Activated naive CD8-positive, alpha-beta T cell treated with anti-CD3 and anti-CD28 coated beads, Interleukin-2, amount 10 ng/mL, durations not matched to agents 7 days and 5 days (primary cell): Measurements from ENCODE around the gene NDUFA11. TPM values are rescaled to one million over a fixed set of nuclear protein-coding genes. Genes with fewer than 3 reads are reported as not detected.
"Not testable (repeated sequence)": the region's sequence is repeated elsewhere in the genome, so short reads cannot be mapped to it uniquely, and the experiment has no call there.

ENCODE experiments used
- ATAC-seq: fragments of 150-1000 bp; cut with Tn5 transposase; one replicate; pipeline ENCODE4 v1.10.0; 2021; ENCODE audit warnings: low read depth, moderate library complexity
- POLR2A ChIA-PET: fragments of 350-600 bp; sonication (Branson Sonifier 250); formaldehyde crosslinking; loops from one replicate; lab custom pipeline; 2021; ENCODE audit warnings: antibody characterized with exemption; lab: Charles Lee
- DNase-seq: peaks from one replicate; pipeline ENCODE4 v3.0.0; 2021
- H3K27ac Mint-ChIP-seq: one replicate; pipeline ENCODE4 v1.8.0; 2022; ENCODE audit warnings: mild to moderate bottlenecking, mixed read lengths
- H3K27me3 Mint-ChIP-seq: one replicate; pipeline ENCODE4 v1.8.0; 2022; ENCODE audit warnings: mild to moderate bottlenecking, moderate library complexity, mixed read lengths
- H3K36me3 Mint-ChIP-seq: one replicate; pipeline ENCODE4 v1.8.0; 2021; ENCODE audit warnings: mild to moderate bottlenecking, mixed read lengths
- H3K4me1 Mint-ChIP-seq: one replicate; pipeline ENCODE4 v1.8.0; 2021; ENCODE audit warnings: mixed read lengths
- H3K4me3 Mint-ChIP-seq: one replicate; pipeline ENCODE4 v1.8.0; 2022; ENCODE audit warnings: mild to moderate bottlenecking, moderate library complexity, mixed read lengths
- H3K9me3 Mint-ChIP-seq: one replicate; pipeline ENCODE4 v1.8.0; 2021; ENCODE audit warnings: mixed read lengths
- total RNA-seq, 2 experiments: library from RNA; stranded (reverse); gene quantifications; one replicate each; pipeline ENCODE4 v1.2.3, GENCODE V29; 2021

The NDUFA11 gene
- total RNA-seq, 2 experiments from 2014 or later = 187 to 193 TPM

- not testable (repeated sequence) for ATAC-seq, H3K36me3 Mint-ChIP-seq, H3K27ac Mint-ChIP-seq, H3K4me1 Mint-ChIP-seq, H3K9me3 Mint-ChIP-seq, DNase-seq, H3K4me3 Mint-ChIP-seq
- H3K27me3 Mint-ChIP-seq = peaks cover 18% of the 10 kb centered on the region
- POLR2A ChIA-PET = interaction anchor here (0.5 kb wide), 1 partner anchor 149 kb away, joined by 3 read pairs; no protein-coding TSS in a partner anchor
These were observed 19.4 kb downstream of the NDUFA11 start for GRCh38 chr19:5884065-5884811.

- H3K9me3 Mint-ChIP-seq, H3K4me3 Mint-ChIP-seq, H3K27ac Mint-ChIP-seq, H3K36me3 Mint-ChIP-seq, DNase-seq, ATAC-seq, H3K4me1 Mint-ChIP-seq, POLR2A ChIA-PET: not testable (repeated sequence)
- H3K27me3 Mint-ChIP-seq = peaks cover 16% of the 10 kb centered on the region
These were observed 20.3 kb downstream of the NDUFA11 start for GRCh38 chr19:5883157-5883873.

- Mint-ChIP-seq H3K36me3 (no peaks in the 10 kb centered on the region), H3K27me3 (peaks cover 12% of the 10 kb centered on the region), H3K27ac (no peak overlapping the region), H3K4me3 (no peak overlapping the region), H3K4me1 (no peaks in the 10 kb centered on the region), H3K9me3 (no peaks in the 10 kb centered on the region)
- no peak for DNase-seq
- POLR2A ChIA-PET = interaction anchor here (0.6 kb wide), 1 partner anchor 13 kb away, joined by 3 read pairs; no protein-coding TSS in a partner anchor
- no peak for ATAC-seq
These were observed 21.1 kb downstream of the NDUFA11 start for GRCh38 chr19:5882421-5882968.

- Mint-ChIP-seq H3K27ac (no peak overlapping the region), H3K27me3 (peaks cover 12% of the 10 kb centered on the region), H3K4me3 (no peak overlapping the region), H3K36me3 (no peaks in the 10 kb centered on the region), H3K4me1 (no peaks in the 10 kb centered on the region), H3K9me3 (no peaks in the 10 kb centered on the region)
- POLR2A ChIA-PET = interaction anchor here (0.6 kb wide), 1 partner anchor 12 kb away, joined by 3 read pairs; no protein-coding TSS in a partner anchor
- ATAC-seq = no peak
- DNase-seq = no peak
These were observed 21.9 kb downstream of the NDUFA11 start for GRCh38 chr19:5881543-5882299.

GRCh38 chr19:5880604-5881078, 22.9 kb downstream of the NDUFA11 start:
- Mint-ChIP-seq H3K36me3 (no peaks in the 10 kb centered on the region), H3K27me3 (peaks cover 15% of the 10 kb centered on the region), H3K27ac (no peak overlapping the region), H3K9me3 (no peaks in the 10 kb centered on the region), H3K4me3 (no peak overlapping the region), H3K4me1 (no peaks in the 10 kb centered on the region)
- ATAC-seq = no peak
- no peak for DNase-seq
- POLR2A ChIA-PET = no interaction called here

- H3K4me3 Mint-ChIP-seq = no peak overlapping the region
- DNase-seq (no peak), ATAC-seq (no peak)
- POLR2A ChIA-PET = no interaction called here
- H3K27me3 Mint-ChIP-seq = peaks cover 15% of the 10 kb centered on the region
- H3K27ac Mint-ChIP-seq = no peak overlapping the region
- no peaks in the 10 kb centered on the region for H3K4me1 Mint-ChIP-seq
- H3K9me3 Mint-ChIP-seq = no peaks in the 10 kb centered on the region
- H3K36me3 Mint-ChIP-seq = no peaks in the 10 kb centered on the region
These were observed 23.4 kb downstream of the NDUFA11 start for GRCh38 chr19:5880196-5880595.

GRCh38 chr19:5877882-5878281, 25.7 kb downstream of the NDUFA11 start:
- no peak for DNase-seq
- H3K36me3 Mint-ChIP-seq = no peaks in the 10 kb centered on the region
- no peaks in the 10 kb centered on the region for H3K9me3 Mint-ChIP-seq
- H3K27ac Mint-ChIP-seq = no peak overlapping the region
- POLR2A ChIA-PET = no interaction called here
- no peak overlapping the region for H3K4me3 Mint-ChIP-seq
- ATAC-seq = no peak
- H3K27me3 Mint-ChIP-seq = peaks cover 12% of the 10 kb centered on the region
- peaks cover 3% of the 10 kb centered on the region for H3K4me1 Mint-ChIP-seq

- DNase-seq (no peak), ATAC-seq (no peak)
- Mint-ChIP-seq H3K27me3 (peaks cover 12% of the 10 kb centered on the region), H3K9me3 (no peaks in the 10 kb centered on the region), H3K4me3 (no peak overlapping the region), H3K27ac (no peak overlapping the region), H3K4me1 (peaks cover 3% of the 10 kb centered on the region), H3K36me3 (no peaks in the 10 kb centered on the region)
- POLR2A ChIA-PET = no interaction called here
These were observed 26.2 kb downstream of the NDUFA11 start for GRCh38 chr19:5877427-5877826.

GRCh38 chr19:5874496-5874895, 29.1 kb downstream of the NDUFA11 start:
- POLR2A ChIA-PET = interaction anchor here (0.7 kb wide), 1 partner anchor 29 kb away, joined by 5 read pairs; no protein-coding TSS in a partner anchor
- not testable (repeated sequence) for H3K4me3 Mint-ChIP-seq, DNase-seq, H3K27me3 Mint-ChIP-seq, H3K27ac Mint-ChIP-seq, H3K36me3 Mint-ChIP-seq, H3K9me3 Mint-ChIP-seq, H3K4me1 Mint-ChIP-seq, ATAC-seq

- H3K27me3 Mint-ChIP-seq = peaks cover 2% of the 10 kb centered on the region
- ATAC-seq (no peak), DNase-seq (no peak)
- no peaks in the 10 kb centered on the region for H3K9me3 Mint-ChIP-seq
- H3K36me3 Mint-ChIP-seq = no peaks in the 10 kb centered on the region
- POLR2A ChIA-PET = no interaction called here
- no peak overlapping the region for H3K27ac Mint-ChIP-seq
- peaks cover 3% of the 10 kb centered on the region for H3K4me1 Mint-ChIP-seq
- H3K4me3 Mint-ChIP-seq = no peak overlapping the region
These were observed 29.9 kb downstream of the NDUFA11 start for GRCh38 chr19:5873617-5874199.

- H3K27me3 Mint-ChIP-seq = no peaks in the 10 kb centered on the region
- POLR2A ChIA-PET = interaction anchor here (0.7 kb wide), 1 partner anchor 32 kb away, joined by 3 read pairs; the partner anchor contains the start of gene FUT6
- ATAC-seq (no peak), DNase-seq (no peak)
- no peak overlapping the region for H3K27ac Mint-ChIP-seq
- H3K36me3 Mint-ChIP-seq = no peaks in the 10 kb centered on the region
- no peak overlapping the region for H3K4me3 Mint-ChIP-seq
- no peaks in the 10 kb centered on the region for H3K9me3 Mint-ChIP-seq
- H3K4me1 Mint-ChIP-seq = peaks cover 3% of the 10 kb centered on the region
These were observed 32.6 kb downstream of the NDUFA11 start for GRCh38 chr19:5870986-5871394.

GRCh38 chr19:5867201-5868136, 36.1 kb downstream of the NDUFA11 start:
- H3K4me1 Mint-ChIP-seq = no peaks in the 10 kb centered on the region
- POLR2A ChIA-PET = no interaction called here
- ATAC-seq (no peak), DNase-seq (no peak)
- no peak overlapping the region for H3K27ac Mint-ChIP-seq
- no peak overlapping the region for H3K4me3 Mint-ChIP-seq
- H3K36me3 Mint-ChIP-seq = no peaks in the 10 kb centered on the region
- H3K9me3 Mint-ChIP-seq = no peaks in the 10 kb centered on the region
- H3K27me3 Mint-ChIP-seq = no peaks in the 10 kb centered on the region
